ENCODE measurements around the gene MORC1. TPM values are rescaled to one million over a fixed set of nuclear protein-coding genes. Genes with fewer than 3 reads are reported as not detected.
A peak's percentile ranks its signal among the peaks of the same experiment; 100 is the strongest.
"Not testable (repeated sequence)": the region's sequence is repeated elsewhere in the genome, so short reads cannot be mapped to it uniquely, and the experiment has no call there.

Gene MORC1
- total RNA-seq, 2 experiments from 2014 or later: not detected

DNA sequence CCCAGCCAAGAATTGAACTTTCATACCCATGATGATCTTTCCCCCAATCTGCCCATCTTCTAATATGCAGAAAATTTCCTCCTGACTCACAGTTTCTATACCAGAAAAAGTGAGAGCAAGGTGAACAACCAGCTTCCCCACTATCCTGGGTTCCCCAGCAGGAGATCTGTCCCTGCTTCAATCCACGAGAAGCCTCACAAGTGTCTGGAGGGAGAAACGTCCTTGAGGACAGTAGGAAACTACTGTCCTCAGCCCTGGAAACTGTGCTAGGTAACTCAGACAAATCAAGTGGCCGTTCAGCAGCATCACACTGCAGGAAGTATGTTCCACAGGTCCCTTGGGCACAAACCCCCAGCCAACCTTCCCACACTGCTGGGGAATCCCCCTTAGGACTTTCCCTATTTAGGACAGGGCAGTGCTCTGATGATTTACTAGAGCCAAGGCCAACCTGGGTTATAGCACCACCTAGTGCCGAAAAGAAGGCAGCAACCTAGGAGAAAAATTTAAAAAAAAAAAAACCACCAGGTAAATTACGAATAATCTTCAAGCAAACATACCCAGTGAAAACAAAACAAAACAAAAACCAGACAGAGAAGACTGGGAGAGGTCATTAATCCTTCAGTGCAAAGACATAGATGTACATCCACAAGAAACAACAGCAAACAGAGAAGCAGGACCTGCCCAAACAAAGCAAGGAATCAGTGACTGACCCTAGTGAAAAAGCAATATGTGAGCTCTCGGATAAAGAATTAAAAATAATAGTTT, 36.0 kb downstream of the MORC1 start:
- Mint-ChIP-seq H3K4me1 (ENCODE audit: low read depth) (no peaks in the 10 kb centered on the region), H3K9me3 (peaks cover 5% of the 10 kb centered on the region), H3K27me3 (peaks cover 33% of the 10 kb centered on the region), H3K27ac (no peak overlapping the region), H3K4me3 (no peak overlapping the region), H3K36me3 (ENCODE audit: low read depth) (no peaks in the 10 kb centered on the region)
- H3K9me3 ChIP-seq (ENCODE audit: control insufficient read depth in 1 of 2, insufficient read depth in 1 of 2, low read length in 2 of 2): peaks cover 0 to 14% of the 10 kb centered on the region in 2 experiments
- peaks cover 0 to 3% of the 10 kb centered on the region in 2 experiments for H3K27me3 ChIP-seq (ENCODE audit: control insufficient read depth in 1 of 2, insufficient read depth in 2 of 2, low read length in 2 of 2)
- ChIA-PET CTCF (no interaction called here), POLR2A (no interaction called here)
- TF ChIP-seq, protein P1, sequence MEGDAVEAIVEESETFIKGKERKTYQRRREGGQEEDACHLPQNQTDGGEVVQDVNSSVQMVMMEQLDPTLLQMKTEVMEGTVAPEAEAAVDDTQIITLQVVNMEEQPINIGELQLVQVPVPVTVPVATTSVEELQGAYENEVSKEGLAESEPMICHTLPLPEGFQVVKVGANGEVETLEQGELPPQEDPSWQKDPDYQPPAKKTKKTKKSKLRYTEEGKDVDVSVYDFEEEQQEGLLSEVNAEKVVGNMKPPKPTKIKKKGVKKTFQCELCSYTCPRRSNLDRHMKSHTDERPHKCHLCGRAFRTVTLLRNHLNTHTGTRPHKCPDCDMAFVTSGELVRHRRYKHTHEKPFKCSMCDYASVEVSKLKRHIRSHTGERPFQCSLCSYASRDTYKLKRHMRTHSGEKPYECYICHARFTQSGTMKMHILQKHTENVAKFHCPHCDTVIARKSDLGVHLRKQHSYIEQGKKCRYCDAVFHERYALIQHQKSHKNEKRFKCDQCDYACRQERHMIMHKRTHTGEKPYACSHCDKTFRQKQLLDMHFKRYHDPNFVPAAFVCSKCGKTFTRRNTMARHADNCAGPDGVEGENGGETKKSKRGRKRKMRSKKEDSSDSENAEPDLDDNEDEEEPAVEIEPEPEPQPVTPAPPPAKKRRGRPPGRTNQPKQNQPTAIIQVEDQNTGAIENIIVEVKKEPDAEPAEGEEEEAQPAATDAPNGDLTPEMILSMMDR (IDR thresholded peaks at IDR 0.05): peak; percentile 61
- no peak overlapping the region for H3K4me3 ChIP-seq (ENCODE audit: low read length)
- ATAC-seq (ENCODE audit: poor library complexity): no peak
- H3K36me3 ChIP-seq (ENCODE audit: insufficient read depth, low read length): no peaks in the 10 kb centered on the region
- H3K4me1 ChIP-seq (ENCODE audit: insufficient read depth, low read length): no peaks in the 10 kb centered on the region
- DNase-seq: peak in 6 of 14 experiments; percentile 1 to 68 (median 9)
- H3K27ac ChIP-seq (ENCODE audit: low read depth in 1 of 2, low read length in 2 of 2): no peak overlapping the region
- intact Hi-C loops (cut with DNase I, micrococcal nuclease): loop anchor here (2.0 to 5.0 kb wide), 3 partner anchors 420 to 593 kb away; no protein-coding TSS in a partner anchor

DNA sequence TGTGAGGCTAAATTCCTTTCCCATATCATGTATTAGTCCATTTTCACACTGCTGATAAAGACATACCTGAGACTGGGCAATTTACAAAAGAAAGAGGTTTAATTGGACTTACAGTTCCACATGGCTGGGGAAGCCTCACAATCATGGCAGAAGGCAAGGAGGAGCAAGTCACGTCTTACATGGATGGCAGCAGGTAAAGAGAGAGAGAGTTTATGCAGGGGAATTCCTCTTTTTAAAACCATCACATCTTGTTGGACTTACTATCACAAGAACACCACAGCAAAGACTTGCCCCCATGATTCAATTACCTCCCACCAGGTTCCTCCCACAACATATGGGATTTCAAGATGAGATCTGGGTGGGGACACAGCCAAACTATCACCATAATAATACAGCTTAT, 37.8 kb downstream of the MORC1 start:
- H3K9me3 Mint-ChIP-seq; DNase-seq; H3K4me3 ChIP-seq (ENCODE audit: low read length); H3K27ac Mint-ChIP-seq; POLR2A ChIA-PET; H3K27me3 ChIP-seq (ENCODE audit: control insufficient read depth in 1 of 2, insufficient read depth in 2 of 2, low read length in 2 of 2); H3K4me1 Mint-ChIP-seq (ENCODE audit: low read depth); H3K4me1 ChIP-seq (ENCODE audit: insufficient read depth, low read length); ATAC-seq (ENCODE audit: poor library complexity); H3K36me3 Mint-ChIP-seq (ENCODE audit: low read depth); CTCF ChIA-PET; H3K27ac ChIP-seq (ENCODE audit: low read depth in 1 of 2, low read length in 2 of 2); H3K4me3 Mint-ChIP-seq; H3K36me3 ChIP-seq (ENCODE audit: insufficient read depth, low read length): not testable (repeated sequence)
- H3K9me3 ChIP-seq (ENCODE audit: control insufficient read depth in 1 of 2, insufficient read depth in 1 of 2, low read length in 2 of 2): peaks cover 0 to 14% of the 10 kb centered on the region in 2 experiments
- intact Hi-C loops (cut with DNase I, micrococcal nuclease): loop anchor here (5.0 kb wide), 2 partner anchors 418 to 588 kb away; no protein-coding TSS in a partner anchor
- peaks cover 43% of the 10 kb centered on the region for H3K27me3 Mint-ChIP-seq

DNA sequence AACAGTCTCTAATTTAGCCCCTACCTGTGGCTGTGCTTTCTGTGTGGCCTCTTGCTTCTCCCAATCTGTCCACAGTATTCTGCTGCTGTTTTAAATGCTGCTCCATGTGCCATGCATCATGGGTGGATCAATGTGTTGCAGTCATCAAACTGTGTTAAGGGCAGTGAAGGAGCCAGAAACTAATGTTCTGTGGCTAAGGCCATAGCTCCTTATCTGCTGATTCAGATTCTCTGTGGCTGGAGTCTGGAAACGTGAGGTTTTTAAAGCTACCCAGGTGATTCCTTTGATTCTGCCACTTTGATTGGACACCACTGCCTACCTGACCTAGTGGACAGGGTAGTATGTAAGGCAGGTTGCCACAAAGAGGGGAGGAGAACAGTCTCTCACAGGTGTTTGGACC, 44.8 kb downstream of the MORC1 start:
- Histone ChIP-seq H3K27ac (ENCODE audit: low read depth in 1 of 2, low read length in 2 of 2) (no peak overlapping the region), H3K4me1 (ENCODE audit: insufficient read depth, low read length) (no peaks in the 10 kb centered on the region), H3K27me3 (ENCODE audit: control insufficient read depth in 1 of 2, insufficient read depth in 2 of 2, low read length in 2 of 2) (peaks cover 0 to 11% of the 10 kb centered on the region in 2 experiments), H3K9me3 (ENCODE audit: control insufficient read depth in 1 of 2, insufficient read depth in 1 of 2, low read length in 2 of 2) (no peaks in the 10 kb centered on the region), H3K36me3 (ENCODE audit: insufficient read depth, low read length) (no peaks in the 10 kb centered on the region), H3K4me3 (ENCODE audit: low read length) (no peak overlapping the region)
- TF ChIP-seq, protein P1 (IDR thresholded peaks at IDR 0.05): no peak
- peaks cover 7% of the 10 kb centered on the region for H3K4me1 Mint-ChIP-seq (ENCODE audit: low read depth)
- POLR2A ChIA-PET: no interaction called here
- H3K9me3 Mint-ChIP-seq: no peaks in the 10 kb centered on the region
- H3K36me3 Mint-ChIP-seq (ENCODE audit: low read depth): no peaks in the 10 kb centered on the region
- H3K4me3 Mint-ChIP-seq: no peak overlapping the region
- no peak overlapping the region for H3K27ac Mint-ChIP-seq
- DNase-seq: no peak
- peaks cover 36% of the 10 kb centered on the region for H3K27me3 Mint-ChIP-seq
- CTCF ChIA-PET: no interaction called here
- ATAC-seq (ENCODE audit: poor library complexity): no peak
- intact Hi-C loops (cut with DNase I, micrococcal nuclease): no loop called here
